Natural killer cell (primary cell): ENCODE data around the gene CD248. TPM values are rescaled to one million over a fixed set of nuclear protein-coding genes. Genes with fewer than 3 reads are reported as not detected.

Experiments
- ATAC-seq, 3 donors: fragments of 150-1000 bp in 2 of 3; fragments of 200-7000 bp in 1 of 3; cut with Tn5 transposase; 1 replicate in 1 of 3; 2 replicates in 2 of 3; pipeline ENCODE4 v1.10.0; 2021; ENCODE audit warnings: mild to moderate bottlenecking in 2 of 3, moderate library complexity in 2 of 3
- DNase-seq, 2 donors: peaks; one replicate each; pipeline versions ENCODE4 v3.0.0 to v3.0.0-alpha.2; 2013 to 2021; ENCODE audit warnings: mixed read lengths in 1 of 2
- H3K27ac ChIP-seq: one replicate; pipeline ENCODE4 v1.5.1; 2013; ENCODE audit warnings: mild to moderate bottlenecking, low read length
- H3K27me3 ChIP-seq: one replicate; pipeline ENCODE4 v1.6.1; 2013; ENCODE audit warnings: low read length; ENCODE audit not compliant: control insufficient read depth, insufficient read depth
- H3K36me3 ChIP-seq: one replicate; pipeline ENCODE4 v1.6.1; 2013; ENCODE audit warnings: low read length; ENCODE audit not compliant: control insufficient read depth, insufficient read depth
- H3K4me1 ChIP-seq: one replicate; pipeline ENCODE4 v1.6.1; 2013; ENCODE audit warnings: low read length; ENCODE audit not compliant: control insufficient read depth, insufficient read depth
- H3K4me3 ChIP-seq: one replicate; pipeline ENCODE4 v1.5.1; 2013; ENCODE audit warnings: low read length
- H3K9me3 ChIP-seq: one replicate; pipeline ENCODE4 v1.6.1; 2013; ENCODE audit warnings: low read length; ENCODE audit not compliant: control insufficient read depth, insufficient read depth
- H3K27ac Mint-ChIP-seq, 2 donors: one replicate each; pipeline ENCODE4 v1.8.0; 2022; ENCODE audit warnings: mild to moderate bottlenecking in 2 of 2, mixed read lengths in 2 of 2, moderate library complexity in 1 of 2
- H3K27me3 Mint-ChIP-seq, 2 donors: one replicate each; pipeline ENCODE4 v1.8.0; 2022; ENCODE audit warnings: low read depth in 2 of 2, mixed read lengths in 2 of 2
- H3K36me3 Mint-ChIP-seq: one replicate; pipeline ENCODE4 v1.8.0; 2022; ENCODE audit warnings: mixed read lengths
- H3K4me1 Mint-ChIP-seq, 2 donors: one replicate each; pipeline ENCODE4 v1.8.0; 2022; ENCODE audit warnings: mixed read lengths in 2 of 2
- H3K4me3 Mint-ChIP-seq: one replicate; pipeline ENCODE4 v1.8.0; 2022; ENCODE audit warnings: mild to moderate bottlenecking, moderate library complexity, mixed read lengths
- H3K9me3 Mint-ChIP-seq, 2 donors: one replicate each; pipeline ENCODE4 v1.8.0; 2022; ENCODE audit warnings: mixed read lengths in 2 of 2
- WGBS: methylation state at CpG from one replicate; pipeline ENCODE4 v1.1.7; 2013; ENCODE audit warnings: missing lambda C conversion rate; ENCODE audit not compliant: insufficient coverage; 5-methylcytosine and 5-hydroxymethylcytosine counted together
- intact Hi-C: fragments of 100-400 bp; cut with micrococcal nuclease; formaldehyde crosslinking; loops from one replicate; pipeline ENCODE4 v1.14.2; 2022
- total RNA-seq, 4 donors: library from RNA; stranded (reverse); fragments of 120-200 nt in 1 of 4; gene quantifications; one replicate each; pipeline versions ENCODE4 v1.2.3 to v1.2.4, GENCODE V29; 2013 to 2022
- TF ChIP-seq, protein P1 (sequence below): fragments of 200-600 bp; IDR thresholded peaks from one replicate; pipeline ENCODE4 v1.8.0; 2022; ENCODE audit warnings: antibody characterized with exemption

Gene CD248
- total RNA-seq, 3 donors from 2014 or later (not counting 1 experiment from before 2014, with no cell fraction given), result 0.23 to 0.40 (median 0.32) TPM

GRCh38 chr11:66318600-66318970 lies 1.7 kb upstream of the CD248 start:
- Mint-ChIP-seq H3K27ac (peak overlapping the region in 1 of 2 donors; percentile 36), H3K36me3 (no peaks in the 10 kb centered on the region), H3K27me3 (peaks cover 24 to 28% of the 10 kb centered on the region in 2 donors), H3K9me3 (no peaks in the 10 kb centered on the region), H3K4me3 (peak overlapping the region; percentile 28), H3K4me1 (peaks cover 7 to 35% of the 10 kb centered on the region in 2 donors)
- no peak for ATAC-seq
- H3K27ac ChIP-seq, result peak overlapping the region; percentile 65
- H3K9me3 ChIP-seq, result no peaks in the 10 kb centered on the region
- peaks cover 26% of the 10 kb centered on the region for H3K4me1 ChIP-seq
- intact Hi-C loops, result no loop called here
- DNase-seq, result no peak
- H3K27me3 ChIP-seq, result no peaks in the 10 kb centered on the region
- H3K4me3 ChIP-seq, result no peak overlapping the region
- TF ChIP-seq, protein P1, sequence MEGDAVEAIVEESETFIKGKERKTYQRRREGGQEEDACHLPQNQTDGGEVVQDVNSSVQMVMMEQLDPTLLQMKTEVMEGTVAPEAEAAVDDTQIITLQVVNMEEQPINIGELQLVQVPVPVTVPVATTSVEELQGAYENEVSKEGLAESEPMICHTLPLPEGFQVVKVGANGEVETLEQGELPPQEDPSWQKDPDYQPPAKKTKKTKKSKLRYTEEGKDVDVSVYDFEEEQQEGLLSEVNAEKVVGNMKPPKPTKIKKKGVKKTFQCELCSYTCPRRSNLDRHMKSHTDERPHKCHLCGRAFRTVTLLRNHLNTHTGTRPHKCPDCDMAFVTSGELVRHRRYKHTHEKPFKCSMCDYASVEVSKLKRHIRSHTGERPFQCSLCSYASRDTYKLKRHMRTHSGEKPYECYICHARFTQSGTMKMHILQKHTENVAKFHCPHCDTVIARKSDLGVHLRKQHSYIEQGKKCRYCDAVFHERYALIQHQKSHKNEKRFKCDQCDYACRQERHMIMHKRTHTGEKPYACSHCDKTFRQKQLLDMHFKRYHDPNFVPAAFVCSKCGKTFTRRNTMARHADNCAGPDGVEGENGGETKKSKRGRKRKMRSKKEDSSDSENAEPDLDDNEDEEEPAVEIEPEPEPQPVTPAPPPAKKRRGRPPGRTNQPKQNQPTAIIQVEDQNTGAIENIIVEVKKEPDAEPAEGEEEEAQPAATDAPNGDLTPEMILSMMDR, result no peak
- no peaks in the 10 kb centered on the region for H3K36me3 ChIP-seq
- 67% methylated on average over 3 of the region's 3 CpGs for WGBS

- Histone ChIP-seq H3K27me3 (no peaks in the 10 kb centered on the region), H3K36me3 (no peaks in the 10 kb centered on the region), H3K9me3 (no peaks in the 10 kb centered on the region), H3K27ac (peak overlapping the region; percentile 67), H3K4me1 (peaks cover 32% of the 10 kb centered on the region), H3K4me3 (no peak overlapping the region)
- Mint-ChIP-seq H3K4me3 (peak overlapping the region; percentile 52), H3K36me3 (no peaks in the 10 kb centered on the region), H3K27ac (peak overlapping the region; percentile 36 to 53), H3K4me1 (peaks cover 7 to 30% of the 10 kb centered on the region in 2 donors), H3K9me3 (no peaks in the 10 kb centered on the region), H3K27me3 (peaks cover 24 to 28% of the 10 kb centered on the region in 2 donors)
- DNase-seq, result peak in 1 of 2 donors; percentile 90
- intact Hi-C loops, result no loop called here
- 29% methylated on average over 14 of the region's 16 CpGs for WGBS
- TF ChIP-seq, protein P1, result no peak
- peak; percentile 81 to 86 (median 84) for ATAC-seq
These were observed 1.1 kb upstream of the CD248 start for GRCh38 chr11:66317723-66318599.

- no peaks in the 10 kb centered on the region for H3K36me3 ChIP-seq
- H3K4me1 ChIP-seq, result peaks cover 38% of the 10 kb centered on the region
- 13% methylated on average over 14 of the region's 14 CpGs for WGBS
- TF ChIP-seq, protein P1, result no peak
- H3K27ac ChIP-seq, result peak overlapping the region; percentile 67
- Mint-ChIP-seq H3K4me1 (peaks cover 9 to 34% of the 10 kb centered on the region in 2 donors), H3K27me3 (peaks cover 24 to 28% of the 10 kb centered on the region in 2 donors), H3K27ac (peak overlapping the region; percentile 36 to 53), H3K4me3 (peak overlapping the region; percentile 52), H3K9me3 (no peaks in the 10 kb centered on the region), H3K36me3 (no peaks in the 10 kb centered on the region)
- H3K9me3 ChIP-seq, result no peaks in the 10 kb centered on the region
- DNase-seq (peak in 1 of 2 donors; percentile 75), ATAC-seq (no peak)
- H3K4me3 ChIP-seq, result no peak overlapping the region
- no peaks in the 10 kb centered on the region for H3K27me3 ChIP-seq
- intact Hi-C loops, result no loop called here
These were observed 478 bp upstream of the CD248 start for GRCh38 chr11:66317322-66317722.
